Measurements from ENCODE around the gene GPR84. TPM values are rescaled to one million over a fixed set of nuclear protein-coding genes. Genes with fewer than 3 reads are reported as not detected.

The GPR84 gene
- total RNA-seq, 2 donors from 2014 or later = 0.95 to 2.3 TPM

GRCh38 chr12:54383041-54383609, 18.8 kb upstream of the GPR84 start:
- H3K36me3 ChIP-seq = no peaks in the 10 kb centered on the region
- no peak for TF ChIP-seq CTCF (IDR thresholded peaks at IDR 0.05)
- H3K4me1 ChIP-seq (ENCODE audit: control insufficient read depth in 1 of 2, low read depth in 2 of 2) = peaks cover 2 to 12% of the 10 kb centered on the region in 2 donors
- ATAC-seq (ENCODE audit: insufficient number of reproducible peaks, low FRiP score, low read depth) (no peak), DNase-seq (ENCODE audit: low spot score) (no peak)
- no peaks in the 10 kb centered on the region for H3K27me3 ChIP-seq (replicated peaks; ENCODE audit: insufficient read depth)
- H3K9me3 ChIP-seq = no peaks in the 10 kb centered on the region
- H3K4me3 ChIP-seq = no peak overlapping the region
- peak overlapping the region in 1 of 2 donors; percentile 42 for H3K27ac ChIP-seq

- Histone ChIP-seq H3K4me3 (no peak overlapping the region), H3K27ac (no peak overlapping the region), H3K4me1 (ENCODE audit: control insufficient read depth in 1 of 2, low read depth in 2 of 2) (peaks cover 2 to 12% of the 10 kb centered on the region in 2 donors), H3K36me3 (no peaks in the 10 kb centered on the region), H3K9me3 (no peaks in the 10 kb centered on the region), H3K27me3 (replicated peaks; ENCODE audit: insufficient read depth) (no peaks in the 10 kb centered on the region)
- no peak for TF ChIP-seq CTCF (IDR thresholded peaks at IDR 0.05)
- ATAC-seq (ENCODE audit: insufficient number of reproducible peaks, low FRiP score, low read depth) (no peak), DNase-seq (ENCODE audit: low spot score) (no peak)
These were observed 16.9 kb upstream of the GPR84 start for GRCh38 chr12:54381136-54381535.

- no peaks in the 10 kb centered on the region for H3K36me3 ChIP-seq
- ATAC-seq (ENCODE audit: insufficient number of reproducible peaks, low FRiP score, low read depth) (peak; percentile 57), DNase-seq (ENCODE audit: low spot score) (peak; percentile 56)
- H3K9me3 ChIP-seq = no peaks in the 10 kb centered on the region
- peak overlapping the region; percentile 39 to 50 for H3K27ac ChIP-seq
- TF ChIP-seq CTCF (IDR thresholded peaks at IDR 0.05) = peak; percentile 99
- peak overlapping the region; percentile 67 for H3K4me3 ChIP-seq
- no peaks in the 10 kb centered on the region for H3K27me3 ChIP-seq (replicated peaks; ENCODE audit: insufficient read depth)
- H3K4me1 ChIP-seq (ENCODE audit: control insufficient read depth in 1 of 2, low read depth in 2 of 2) = peaks cover 2 to 17% of the 10 kb centered on the region in 2 donors
These were observed 15.3 kb upstream of the GPR84 start for GRCh38 chr12:54379398-54380201.

- ATAC-seq (ENCODE audit: insufficient number of reproducible peaks, low FRiP score, low read depth) = peak; percentile 68
- peaks cover 2 to 23% of the 10 kb centered on the region in 2 donors for H3K4me1 ChIP-seq (ENCODE audit: control insufficient read depth in 1 of 2, low read depth in 2 of 2)
- TF ChIP-seq CTCF (IDR thresholded peaks at IDR 0.05) = no peak
- H3K9me3 ChIP-seq = no peaks in the 10 kb centered on the region
- peak overlapping the region; percentile 67 for H3K4me3 ChIP-seq
- peak overlapping the region in 1 of 2 donors; percentile 50 for H3K27ac ChIP-seq
- peaks cover 1% of the 10 kb centered on the region for H3K36me3 ChIP-seq
- DNase-seq (ENCODE audit: low spot score) = no peak
- no peaks in the 10 kb centered on the region for H3K27me3 ChIP-seq (replicated peaks; ENCODE audit: insufficient read depth)
These were observed 14.6 kb upstream of the GPR84 start for GRCh38 chr12:54378796-54379397.
